HG02938 (cell line): ENCODE measurements around the gene VSX1.

ENCODE experiments used
- ATAC-seq: cut with Tn5 transposase; IDR thresholded peaks from one replicate; pipeline ENCODE4 v1.9.1; 2021; ENCODE audit warnings: mild to moderate bottlenecking, moderate library complexity; ENCODE audit not compliant: unreplicated experiment

Gene VSX1

GRCh38 chr20:25081730-25082497 lies at the start of gene VSX1:
TSS of gene VSX1 (minus strand) at chr20:25082141. CDS start at chr20:25082096, 45 bp downstream.
- no peak for ATAC-seq

- no peak for ATAC-seq
Observed at GRCh38 chr20:25129908-25130307, 48.0 kb upstream of the VSX1 start.

- ATAC-seq: no peak
Observed at GRCh38 chr20:25129428-25129827, 47.5 kb upstream of the VSX1 start.

GRCh38 chr20:25128649-25129048 lies 46.7 kb upstream of the VSX1 start:
- no peak for ATAC-seq

GRCh38 chr20:25127761-25128537 lies 46.0 kb upstream of the VSX1 start:
- ATAC-seq: no peak

DNA sequence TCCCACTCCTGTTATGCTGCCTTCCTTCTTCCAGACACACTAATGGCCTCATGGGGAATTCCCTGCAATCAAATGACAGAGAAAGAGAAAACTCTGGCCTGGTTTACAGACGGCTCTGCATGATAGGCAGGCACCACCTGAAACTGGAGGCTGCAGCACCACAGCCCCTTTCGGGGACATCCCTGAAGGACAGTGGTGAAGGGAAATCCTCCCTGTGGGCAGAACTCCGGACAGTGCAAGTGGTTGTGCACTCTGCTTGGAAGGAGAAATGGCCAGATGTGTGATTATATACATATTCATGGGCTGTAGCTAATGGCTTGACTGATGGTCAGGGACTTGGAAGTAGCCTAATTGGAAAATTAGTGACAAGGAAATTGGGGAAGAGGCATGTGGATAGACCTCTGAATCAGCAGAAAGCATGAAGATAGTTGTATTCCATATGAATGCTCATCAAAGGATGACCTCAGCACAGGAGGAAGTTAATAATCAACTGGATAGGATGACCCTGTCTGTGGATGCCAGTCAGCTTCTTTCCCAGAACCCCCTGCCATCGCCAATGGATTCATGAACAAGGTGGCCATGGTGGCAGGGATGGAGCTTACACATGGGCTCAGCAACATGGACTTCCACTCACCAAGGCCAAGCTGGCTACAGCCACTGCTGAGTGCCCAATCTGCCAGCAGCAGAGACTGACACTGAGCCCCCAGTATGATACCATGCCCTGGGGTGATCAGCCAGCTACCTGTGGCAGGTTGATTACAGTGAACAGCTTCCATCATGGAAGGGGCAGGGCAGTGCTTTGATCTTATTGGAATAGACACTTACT lies 44.5 kb upstream of the VSX1 start:
- ATAC-seq: no peak

DNA sequence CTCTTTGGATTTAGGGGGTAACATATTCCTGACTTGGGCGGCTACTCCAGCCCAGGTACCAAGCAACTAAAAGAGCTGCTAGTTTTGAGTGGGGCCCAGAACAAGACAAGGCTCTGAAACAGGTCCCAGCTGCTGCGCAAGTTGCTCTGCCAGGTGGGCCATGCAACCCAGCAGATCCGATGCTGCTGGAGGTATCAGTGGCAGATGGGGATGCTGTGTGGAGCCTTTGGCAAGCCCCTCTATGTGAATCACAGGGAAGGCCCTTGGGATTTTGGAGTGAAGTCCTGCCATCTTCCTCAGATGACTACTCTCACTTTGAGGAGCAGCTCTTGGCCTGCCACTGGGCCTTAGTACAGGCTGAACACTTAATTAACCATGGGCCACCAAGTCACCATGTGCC lies 43.7 kb upstream of the VSX1 start:
- no peak for ATAC-seq

DNA sequence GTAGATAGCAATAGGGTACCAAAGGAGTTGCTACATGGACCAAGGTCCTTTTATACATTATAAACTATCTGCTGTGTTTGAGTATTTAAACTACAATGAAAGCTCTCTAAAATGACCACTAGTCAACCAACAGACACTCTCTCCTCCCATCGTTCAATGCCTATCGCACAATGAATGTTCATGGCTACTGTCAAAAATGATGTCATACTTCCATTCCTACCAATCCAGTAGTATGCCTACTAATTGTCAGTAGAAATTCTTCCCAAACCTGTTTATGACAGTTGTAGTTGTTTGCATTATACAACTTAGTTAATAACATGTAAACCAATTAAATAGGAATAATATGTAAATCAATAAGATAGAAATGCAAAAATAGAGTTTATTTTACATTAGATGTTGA lies 39.0 kb upstream of the VSX1 start:
- ATAC-seq: no peak

- no peak for ATAC-seq
Observed at GRCh38 chr20:25120457-25120856, 38.5 kb upstream of the VSX1 start.

GRCh38 chr20:25118529-25118928 lies 36.6 kb upstream of the VSX1 start:
- no peak for ATAC-seq

DNA sequence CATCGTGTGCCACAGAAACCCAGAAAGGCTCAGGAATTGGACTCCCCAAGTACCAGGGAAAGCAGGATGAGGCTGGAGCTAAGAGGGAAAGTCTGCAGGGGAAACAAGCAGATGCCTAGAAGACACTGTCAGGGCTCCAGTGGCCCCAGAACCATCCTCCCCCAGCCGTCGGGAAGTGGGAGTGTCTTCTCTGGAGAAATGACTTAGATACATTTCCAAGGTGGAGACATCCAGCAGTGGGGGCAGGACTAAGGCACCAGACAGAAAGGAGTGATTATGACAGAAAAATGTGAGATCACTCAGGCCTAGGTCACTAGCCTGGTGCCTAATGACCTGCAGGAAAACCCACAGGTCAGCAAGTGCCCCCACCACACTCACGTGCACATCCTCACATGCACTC lies 36.0 kb upstream of the VSX1 start:
- ATAC-seq: no peak

DNA sequence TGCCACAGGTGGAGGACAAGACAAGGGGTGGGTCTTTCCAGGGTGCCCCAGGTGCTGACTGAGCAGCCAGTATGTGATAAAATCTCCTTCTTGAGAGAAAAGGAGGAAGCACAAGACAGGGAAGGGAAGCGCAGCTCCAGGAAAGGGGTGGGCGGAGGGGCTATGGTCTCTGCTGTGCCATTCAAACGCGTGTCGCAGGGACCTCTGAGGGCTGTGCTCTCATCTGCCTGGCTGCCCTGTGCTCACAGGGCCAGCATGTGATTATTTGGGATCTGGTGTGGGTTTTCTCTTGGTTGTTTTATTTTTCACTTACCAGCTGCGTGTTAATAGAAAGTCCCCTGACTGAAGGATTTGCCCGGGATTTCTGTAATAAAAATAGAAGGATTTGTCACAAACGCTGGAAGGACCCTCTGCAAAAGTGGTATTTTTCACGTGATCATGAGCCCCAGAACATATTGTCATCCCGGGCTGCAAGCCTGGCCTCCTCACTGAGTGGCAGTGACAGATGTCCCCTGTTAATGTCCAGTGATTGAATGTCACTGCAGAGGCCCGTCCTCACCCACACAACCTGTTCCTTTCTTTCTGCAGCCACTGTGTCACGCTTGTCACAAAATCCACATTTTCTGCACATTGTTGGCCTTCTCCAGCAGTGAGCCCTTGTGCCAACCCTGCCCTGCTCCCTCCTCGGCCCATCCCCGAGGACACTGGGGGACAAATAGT lies 35.0 kb upstream of the VSX1 start:
- no peak for ATAC-seq

- ATAC-seq: no peak
Observed at GRCh38 chr20:25103526-25103925, 21.6 kb upstream of the VSX1 start.

DNA sequence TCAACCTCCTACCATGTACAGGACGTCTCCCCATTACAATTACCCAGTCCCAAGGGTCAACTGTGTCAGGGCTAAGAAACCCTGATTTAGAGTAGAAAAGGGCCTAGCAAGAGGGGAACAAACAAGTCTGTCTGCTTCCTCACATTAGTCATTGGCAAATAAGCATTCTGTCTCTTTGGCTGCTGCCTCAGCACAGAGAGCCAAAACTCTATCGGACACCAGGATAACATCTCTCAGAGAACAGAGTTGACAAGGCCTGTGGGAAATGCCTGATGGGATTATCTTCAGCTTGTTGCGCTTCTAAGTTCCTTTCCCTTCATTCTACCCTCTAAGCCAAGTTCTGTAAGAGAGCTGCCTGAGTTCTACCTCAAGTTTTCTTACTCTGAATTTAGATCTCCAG lies 19.0 kb upstream of the VSX1 start:
- no peak for ATAC-seq

DNA sequence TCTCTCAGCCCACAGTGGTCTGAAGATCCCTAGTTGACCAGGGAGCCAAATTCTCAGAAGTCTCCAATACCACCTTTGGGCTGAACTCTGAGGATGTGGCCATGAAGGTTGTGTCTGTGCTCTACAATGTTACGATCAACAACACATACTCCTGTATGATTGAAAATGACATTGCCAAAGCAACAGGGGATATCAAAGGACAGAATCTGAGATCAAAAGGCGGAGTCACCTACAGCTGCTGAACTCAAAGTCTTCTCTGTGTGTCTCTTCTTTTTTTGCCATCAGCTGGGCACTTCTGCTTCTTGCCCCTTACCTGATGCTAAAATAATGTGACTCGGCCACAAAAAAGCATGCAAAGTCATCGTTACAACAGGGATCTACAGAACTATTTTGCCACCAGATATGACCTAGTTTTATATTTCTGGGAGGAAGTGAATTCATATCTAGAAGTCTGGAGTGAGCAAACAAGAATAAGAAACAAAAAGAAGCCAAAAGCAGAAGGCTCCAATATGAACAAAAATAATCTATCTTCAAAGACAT lies 17.7 kb upstream of the VSX1 start:
- ATAC-seq: no peak

DNA sequence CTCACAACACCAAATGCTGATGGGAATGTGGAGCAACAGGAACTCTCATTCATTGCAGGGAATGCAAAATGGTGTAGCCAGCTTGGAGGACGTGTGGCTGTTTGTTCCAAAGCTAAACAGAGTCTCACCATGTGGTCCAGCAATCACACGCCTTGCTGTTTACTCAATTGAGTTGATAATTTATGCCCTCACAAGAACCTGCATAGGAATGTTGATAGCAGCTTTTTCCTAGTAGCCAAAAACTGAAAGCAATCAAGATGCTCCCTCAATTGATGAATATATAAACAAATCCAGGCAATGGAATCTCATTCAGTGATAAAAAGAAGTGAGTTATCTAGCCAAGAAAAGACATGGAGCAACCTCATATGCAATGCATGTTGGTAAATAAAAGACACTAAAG lies 15.6 kb upstream of the VSX1 start:
- no peak for ATAC-seq

DNA sequence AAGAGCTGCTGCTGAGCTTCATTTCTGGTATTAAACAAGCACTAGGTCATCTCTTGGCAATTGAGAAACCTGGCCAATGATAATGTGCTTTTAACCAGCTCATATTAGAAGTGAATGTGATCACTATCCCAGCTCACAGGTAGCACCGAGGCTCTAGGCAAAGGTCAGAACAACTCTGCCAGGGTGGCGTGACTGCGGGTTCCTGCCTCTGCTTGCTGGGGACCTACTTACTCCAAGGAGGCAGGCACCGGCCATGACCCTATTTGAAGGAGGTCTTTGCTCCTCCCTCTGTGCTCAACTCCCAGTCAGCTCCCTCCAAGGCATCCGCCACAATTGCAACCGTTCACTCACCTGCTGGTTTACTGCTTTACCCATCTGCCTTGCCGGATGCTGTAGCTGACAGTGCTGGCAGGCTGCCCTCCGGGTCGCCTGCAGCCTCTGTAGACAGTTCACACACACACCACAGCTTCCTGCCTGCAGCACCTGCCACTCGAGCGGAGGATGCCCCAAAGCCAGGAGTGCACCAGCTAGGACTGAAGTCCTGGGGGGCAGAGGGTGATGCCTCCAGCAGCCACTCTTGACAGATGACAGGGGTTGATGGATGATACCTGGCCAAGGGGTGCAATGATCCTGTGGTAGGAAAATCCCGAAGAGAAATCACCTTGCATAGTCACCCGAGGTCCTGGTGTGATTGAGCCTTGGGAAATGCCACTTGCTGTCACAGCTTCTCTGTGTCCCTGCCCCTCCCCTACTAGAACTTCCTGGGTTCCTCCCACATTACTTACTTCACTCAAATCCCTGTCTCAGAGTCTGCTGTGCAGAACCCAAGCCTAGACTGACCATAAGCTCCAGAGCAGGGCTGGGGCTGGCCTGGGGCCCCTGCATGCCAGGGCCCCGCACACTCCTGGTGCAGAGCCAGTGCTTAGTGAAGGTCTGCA lies 8.8 kb upstream of the VSX1 start:
- ATAC-seq: no peak

DNA sequence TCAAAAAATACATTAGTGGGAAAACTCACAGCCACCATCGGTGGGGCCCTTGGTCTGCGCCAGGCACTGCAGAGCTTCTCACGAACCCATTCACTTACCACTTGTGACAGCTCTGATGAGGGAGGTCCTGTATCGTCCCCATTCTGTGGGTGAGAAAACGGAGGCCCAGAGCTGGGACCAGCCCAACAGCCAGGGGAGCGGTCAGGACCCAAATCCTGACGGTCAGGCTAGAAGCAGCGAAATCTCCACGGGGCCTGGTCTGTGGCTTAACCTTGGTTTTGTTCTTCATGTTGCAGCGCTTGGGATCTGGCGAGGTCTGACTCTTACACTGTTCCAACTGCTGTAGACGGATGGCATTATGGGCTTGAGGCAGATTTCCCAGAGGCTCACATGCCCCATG lies 7.7 kb upstream of the VSX1 start:
- no peak for ATAC-seq

DNA sequence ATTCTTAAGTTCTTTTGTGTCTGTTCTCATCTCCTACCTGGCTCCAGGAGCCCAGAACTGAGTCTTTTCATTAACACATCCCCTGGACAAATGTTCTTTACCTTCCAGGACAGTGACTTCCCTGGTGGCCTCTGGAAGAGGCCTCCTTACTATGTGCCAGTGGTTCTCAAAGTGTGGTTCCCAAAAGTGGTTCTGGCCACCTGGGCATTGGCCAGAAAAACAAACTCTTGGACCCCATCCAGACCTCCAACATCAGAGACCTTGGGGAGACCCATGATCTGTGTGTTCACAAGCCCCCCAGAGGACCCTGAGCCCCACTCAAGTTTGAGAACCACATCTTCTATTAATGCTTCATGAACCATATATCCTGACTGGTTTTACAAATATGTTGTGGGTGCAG lies 7.2 kb upstream of the VSX1 start:
- no peak for ATAC-seq

- ATAC-seq: no peak
Observed at GRCh38 chr20:25088267-25088666, 6.3 kb upstream of the VSX1 start.
